ENCODE data around the gene HTT-AS. TPM values are rescaled to one million over a fixed set of nuclear protein-coding genes. Genes with fewer than 3 reads are reported as not detected.
A peak's percentile ranks its signal among the peaks of the same experiment; 100 is the strongest.

HTT-AS gene
- not detected for total RNA-seq

GRCh38 chr4:3074078-3074845 is at the start of gene HTT-AS, which contains the start of gene HTT:
Gene HTT-AS (minus strand): TSS chr4:3074538.
Gene HTT (plus strand): TSS chr4:3074681. CDS start chr4:3074826, 145 bp downstream.
- DNase-seq = peak; percentile 98
- peak within 1 kb of the TSS; percentile 89 for H3K4me3 Mint-ChIP-seq
- H3K27me3 Mint-ChIP-seq = no peaks in the 10 kb centered on the region
- H3K4me1 Mint-ChIP-seq (ENCODE audit: low read depth) = peaks cover 25% of the 10 kb centered on the region
- intact Hi-C loops (cut with micrococcal nuclease) = loop anchor here (1.0 to 2.0 kb wide), 5 partner anchors 11 to 881 kb away; partner anchors contain the start of genes GRK4 and NOP14
- POLR2A ChIA-PET = no interaction called here
- no peaks in the 10 kb centered on the region for H3K9me3 Mint-ChIP-seq
- CTCF ChIA-PET = no interaction called here
- H3K27ac Mint-ChIP-seq = peak within 1 kb of the TSS; percentile 88
- peaks cover 3% of the 10 kb centered on the region for H3K36me3 Mint-ChIP-seq

- Mint-ChIP-seq H3K4me1 (ENCODE audit: low read depth) (peaks cover 16% of the 10 kb centered on the region), H3K27ac (no peak overlapping the region), H3K4me3 (no peak overlapping the region), H3K27me3 (no peaks in the 10 kb centered on the region), H3K9me3 (no peaks in the 10 kb centered on the region), H3K36me3 (peaks cover 28% of the 10 kb centered on the region)
- POLR2A ChIA-PET = no interaction called here
- intact Hi-C loops (cut with micrococcal nuclease) = no loop called here
- CTCF ChIA-PET = interaction anchor here (1.5 to 1.7 kb wide), 2 partner anchors 16 kb away, joined by 5 to 12 read pairs; no protein-coding TSS in a partner anchor
- DNase-seq = no peak
These were observed 48.9 kb upstream of the HTT-AS start for GRCh38 chr4:3123181-3123671.

- peaks cover 27% of the 10 kb centered on the region for H3K36me3 Mint-ChIP-seq
- DNase-seq = no peak
- POLR2A ChIA-PET = no interaction called here
These were observed 47.8 kb upstream of the HTT-AS start for GRCh38 chr4:3122081-3122563.

GRCh38 chr4:3121596-3121995 is 47.3 kb upstream of the HTT-AS start:
- CTCF ChIA-PET = interaction anchor here (0.9 to 1.7 kb wide), 3 partner anchors 13 to 90 kb away, joined by 3 to 12 read pairs (median 3); no protein-coding TSS in a partner anchor
- no peak overlapping the region for H3K27ac Mint-ChIP-seq
- H3K36me3 Mint-ChIP-seq = peaks cover 23% of the 10 kb centered on the region
- H3K4me3 Mint-ChIP-seq = no peak overlapping the region
- no peaks in the 10 kb centered on the region for H3K9me3 Mint-ChIP-seq
- DNase-seq = no peak
- peaks cover 16% of the 10 kb centered on the region for H3K4me1 Mint-ChIP-seq (ENCODE audit: low read depth)
- intact Hi-C loops (cut with micrococcal nuclease) = no loop called here
- POLR2A ChIA-PET = no interaction called here
- H3K27me3 Mint-ChIP-seq = no peaks in the 10 kb centered on the region

More at GRCh38 chr4:3122081-3122563, 47.8 kb upstream of the HTT-AS start:
- Mint-ChIP-seq H3K27me3 (no peaks in the 10 kb centered on the region), H3K9me3 (no peaks in the 10 kb centered on the region), H3K27ac (peak overlapping the region; percentile 60), H3K4me3 (no peak overlapping the region), H3K4me1 (ENCODE audit: low read depth) (peaks cover 16% of the 10 kb centered on the region)
- CTCF ChIA-PET = interaction anchor here (0.9 to 1.7 kb wide), 2 partner anchors 12 to 14 kb away, joined by 3 to 12 read pairs; no protein-coding TSS in a partner anchor
- intact Hi-C loops (cut with micrococcal nuclease) = no loop called here

GRCh38 chr4:3121110-3121509 is 46.8 kb upstream of the HTT-AS start:
- intact Hi-C loops (cut with micrococcal nuclease) = no loop called here
- Mint-ChIP-seq H3K4me3 (no peak overlapping the region), H3K27me3 (no peaks in the 10 kb centered on the region), H3K36me3 (peaks cover 27% of the 10 kb centered on the region), H3K4me1 (ENCODE audit: low read depth) (peaks cover 16% of the 10 kb centered on the region), H3K27ac (no peak overlapping the region), H3K9me3 (no peaks in the 10 kb centered on the region)
- ChIA-PET POLR2A (no interaction called here), CTCF (interaction anchor here (0.6 to 0.9 kb wide), 2 partner anchors 90 to 143 kb away, joined by 3 read pairs; no protein-coding TSS in a partner anchor)
- DNase-seq = no peak

- no peak overlapping the region for H3K27ac Mint-ChIP-seq
- POLR2A ChIA-PET = no interaction called here
- intact Hi-C loops (cut with micrococcal nuclease) = no loop called here
- H3K9me3 Mint-ChIP-seq = no peaks in the 10 kb centered on the region
- H3K4me1 Mint-ChIP-seq (ENCODE audit: low read depth) = peaks cover 17% of the 10 kb centered on the region
- no peaks in the 10 kb centered on the region for H3K27me3 Mint-ChIP-seq
- H3K4me3 Mint-ChIP-seq = no peak overlapping the region
- no peak for DNase-seq
- CTCF ChIA-PET = interaction anchor here (0.8 kb wide), 1 partner anchor 12 kb away, joined by 3 read pairs; no protein-coding TSS in a partner anchor
- peaks cover 35% of the 10 kb centered on the region for H3K36me3 Mint-ChIP-seq
These were observed 45.1 kb upstream of the HTT-AS start for GRCh38 chr4:3119464-3119863.

- no peak overlapping the region for H3K4me3 Mint-ChIP-seq
- H3K36me3 Mint-ChIP-seq = peaks cover 35% of the 10 kb centered on the region
These were observed 44.0 kb upstream of the HTT-AS start for GRCh38 chr4:3118312-3118711.

GRCh38 chr4:3116955-3117354 is 42.6 kb upstream of the HTT-AS start:
- no peaks in the 10 kb centered on the region for H3K9me3 Mint-ChIP-seq
- no peaks in the 10 kb centered on the region for H3K27me3 Mint-ChIP-seq
- POLR2A ChIA-PET = no interaction called here
- peaks cover 33% of the 10 kb centered on the region for H3K36me3 Mint-ChIP-seq
- H3K4me3 Mint-ChIP-seq = no peak overlapping the region
- CTCF ChIA-PET = no interaction called here
- peaks cover 3% of the 10 kb centered on the region for H3K4me1 Mint-ChIP-seq (ENCODE audit: low read depth)
- H3K27ac Mint-ChIP-seq = no peak overlapping the region
- intact Hi-C loops (cut with micrococcal nuclease) = no loop called here
- DNase-seq = no peak

More at GRCh38 chr4:3118312-3118711, 44.0 kb upstream of the HTT-AS start:
- POLR2A ChIA-PET = no interaction called here
- CTCF ChIA-PET = no interaction called here
- Mint-ChIP-seq H3K27ac (no peak overlapping the region), H3K9me3 (no peaks in the 10 kb centered on the region), H3K4me1 (ENCODE audit: low read depth) (peaks cover 10% of the 10 kb centered on the region), H3K27me3 (no peaks in the 10 kb centered on the region)
- DNase-seq = no peak
- intact Hi-C loops (cut with micrococcal nuclease) = no loop called here

GRCh38 chr4:3115637-3116270 is 41.4 kb upstream of the HTT-AS start:
- no peak for DNase-seq
- Mint-ChIP-seq H3K4me1 (ENCODE audit: low read depth) (peaks cover 2% of the 10 kb centered on the region), H3K27ac (no peak overlapping the region), H3K4me3 (no peak overlapping the region), H3K9me3 (no peaks in the 10 kb centered on the region), H3K27me3 (no peaks in the 10 kb centered on the region), H3K36me3 (peaks cover 36% of the 10 kb centered on the region)
- intact Hi-C loops (cut with micrococcal nuclease) = no loop called here
- POLR2A ChIA-PET = no interaction called here
- CTCF ChIA-PET = interaction anchor here (0.9 to 1.0 kb wide), 2 partner anchors 9 to 20 kb away, joined by 3 to 4 read pairs; no protein-coding TSS in a partner anchor

GRCh38 chr4:3114377-3114776 is 40.0 kb upstream of the HTT-AS start:
- H3K4me1 Mint-ChIP-seq (ENCODE audit: low read depth) = peaks cover 2% of the 10 kb centered on the region
- H3K36me3 Mint-ChIP-seq = peaks cover 45% of the 10 kb centered on the region
- CTCF ChIA-PET = no interaction called here
- intact Hi-C loops (cut with micrococcal nuclease) = no loop called here
- no peak overlapping the region for H3K4me3 Mint-ChIP-seq
- H3K9me3 Mint-ChIP-seq = no peaks in the 10 kb centered on the region
- no peak overlapping the region for H3K27ac Mint-ChIP-seq
- POLR2A ChIA-PET = no interaction called here
- H3K27me3 Mint-ChIP-seq = no peaks in the 10 kb centered on the region
- DNase-seq = no peak

GRCh38 chr4:3112609-3113469 is 38.5 kb upstream of the HTT-AS start:
- POLR2A ChIA-PET = interaction anchor here (0.6 kb wide), 1 partner anchor 209 kb away, joined by 6 read pairs; no protein-coding TSS in a partner anchor
- Mint-ChIP-seq H3K36me3 (peaks cover 45% of the 10 kb centered on the region), H3K27me3 (no peaks in the 10 kb centered on the region), H3K4me1 (ENCODE audit: low read depth) (peaks cover 2% of the 10 kb centered on the region), H3K27ac (no peak overlapping the region), H3K4me3 (no peak overlapping the region), H3K9me3 (no peaks in the 10 kb centered on the region)
- intact Hi-C loops (cut with micrococcal nuclease) = no loop called here
- no peak for DNase-seq
- CTCF ChIA-PET = interaction anchor here (0.6 to 1.4 kb wide), 3 partner anchors 23 to 331 kb away, joined by 3 read pairs; no protein-coding TSS in a partner anchor
